Hepatocyte (in vitro differentiated cells): ENCODE results near the gene SIMC1.

ENCODE experiments used
- EZH2 ChIP-seq: fragments of 200-600 bp; sonication (generic); IDR thresholded peaks from 2 replicates; pipeline ENCODE4 v1.6.1; 2016; ENCODE audit warnings: antibody characterized with exemption, mild to moderate bottlenecking, borderline replicate concordance
- EZH2phosphoT487 ChIP-seq: fragments of 200-600 bp; sonication (generic); IDR thresholded peaks from one replicate; pipeline ENCODE4 v1.6.1; 2018; ENCODE audit warnings: antibody characterized with exemption, mild to moderate bottlenecking, low read depth, moderate library complexity; ENCODE audit not compliant: unreplicated experiment, severe bottlenecking
- TF ChIP-seq, protein P1 (sequence below): fragments of 200-600 bp; sonication (generic); IDR thresholded peaks from 2 replicates; pipeline ENCODE4 v1.5.1; 2016; ENCODE audit warnings: antibody characterized with exemption, mild to moderate bottlenecking; ENCODE audit not compliant: poor library complexity

DNA sequence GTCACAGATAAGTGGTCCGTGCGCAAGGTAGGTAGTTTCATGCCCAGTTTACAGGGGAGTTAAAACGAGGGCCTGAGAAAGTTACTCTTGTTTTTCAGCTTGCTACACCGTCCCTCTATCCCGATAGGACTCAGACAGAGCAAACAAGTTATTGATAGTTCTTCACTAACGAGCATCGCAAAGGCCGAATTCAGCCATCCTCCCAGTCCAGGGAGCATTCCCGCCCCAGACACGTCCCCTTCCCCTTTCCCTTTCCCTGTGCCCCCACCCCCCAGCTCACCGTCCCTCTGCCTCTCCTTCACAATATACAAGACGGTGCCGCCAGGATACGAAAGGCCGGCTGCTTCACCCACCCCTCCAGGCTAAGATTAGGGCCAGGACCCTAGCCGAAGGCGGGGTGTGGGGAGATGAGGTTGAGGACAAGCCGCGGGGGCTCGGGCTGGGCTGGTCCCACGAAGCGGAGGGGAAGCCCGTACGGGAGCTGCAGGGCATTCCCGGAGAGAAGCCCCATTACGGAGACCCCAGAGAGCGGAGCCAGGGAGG, 122.7 kb downstream of the SIMC1 start:
- TF ChIP-seq, protein P1, sequence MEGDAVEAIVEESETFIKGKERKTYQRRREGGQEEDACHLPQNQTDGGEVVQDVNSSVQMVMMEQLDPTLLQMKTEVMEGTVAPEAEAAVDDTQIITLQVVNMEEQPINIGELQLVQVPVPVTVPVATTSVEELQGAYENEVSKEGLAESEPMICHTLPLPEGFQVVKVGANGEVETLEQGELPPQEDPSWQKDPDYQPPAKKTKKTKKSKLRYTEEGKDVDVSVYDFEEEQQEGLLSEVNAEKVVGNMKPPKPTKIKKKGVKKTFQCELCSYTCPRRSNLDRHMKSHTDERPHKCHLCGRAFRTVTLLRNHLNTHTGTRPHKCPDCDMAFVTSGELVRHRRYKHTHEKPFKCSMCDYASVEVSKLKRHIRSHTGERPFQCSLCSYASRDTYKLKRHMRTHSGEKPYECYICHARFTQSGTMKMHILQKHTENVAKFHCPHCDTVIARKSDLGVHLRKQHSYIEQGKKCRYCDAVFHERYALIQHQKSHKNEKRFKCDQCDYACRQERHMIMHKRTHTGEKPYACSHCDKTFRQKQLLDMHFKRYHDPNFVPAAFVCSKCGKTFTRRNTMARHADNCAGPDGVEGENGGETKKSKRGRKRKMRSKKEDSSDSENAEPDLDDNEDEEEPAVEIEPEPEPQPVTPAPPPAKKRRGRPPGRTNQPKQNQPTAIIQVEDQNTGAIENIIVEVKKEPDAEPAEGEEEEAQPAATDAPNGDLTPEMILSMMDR, result no peak
- TF ChIP-seq EZH2 (no peak), EZH2phosphoT487 (no peak)
